Measurements from ENCODE around the gene RAB11FIP4. TPM values are rescaled to one million over a fixed set of nuclear protein-coding genes. Genes with fewer than 3 reads are reported as not detected.

RAB11FIP4 gene
- total RNA-seq, 3 donors from 2014 or later (not counting 1 experiment from before 2014, with no cell fraction given): 81.4 to 121 (median 102) TPM

- Mint-ChIP-seq H3K27me3 (ENCODE audit: low read depth in 2 of 2) (peaks cover 0 to 8% of the 10 kb centered on the region in 2 donors), H3K4me1 (no peaks in the 10 kb centered on the region), H3K36me3 (no peaks in the 10 kb centered on the region), H3K4me3 (no peak overlapping the region), H3K9me3 (no peaks in the 10 kb centered on the region), H3K27ac (no peak overlapping the region)
- Histone ChIP-seq H3K27ac (ENCODE audit: low read length) (no peak overlapping the region), H3K9me3 (ENCODE audit: control insufficient read depth, insufficient read depth, low read length) (no peaks in the 10 kb centered on the region), H3K4me3 (ENCODE audit: low read length) (no peak overlapping the region), H3K36me3 (ENCODE audit: control insufficient read depth, insufficient read depth, low read length) (no peaks in the 10 kb centered on the region), H3K27me3 (ENCODE audit: control insufficient read depth, insufficient read depth, low read length) (no peaks in the 10 kb centered on the region), H3K4me1 (ENCODE audit: control insufficient read depth, insufficient read depth, low read length) (peaks cover 9% of the 10 kb centered on the region)
- 86% methylated on average over 4 of the region's 5 CpGs for WGBS (ENCODE audit: insufficient coverage)
- TF ChIP-seq, protein P1, sequence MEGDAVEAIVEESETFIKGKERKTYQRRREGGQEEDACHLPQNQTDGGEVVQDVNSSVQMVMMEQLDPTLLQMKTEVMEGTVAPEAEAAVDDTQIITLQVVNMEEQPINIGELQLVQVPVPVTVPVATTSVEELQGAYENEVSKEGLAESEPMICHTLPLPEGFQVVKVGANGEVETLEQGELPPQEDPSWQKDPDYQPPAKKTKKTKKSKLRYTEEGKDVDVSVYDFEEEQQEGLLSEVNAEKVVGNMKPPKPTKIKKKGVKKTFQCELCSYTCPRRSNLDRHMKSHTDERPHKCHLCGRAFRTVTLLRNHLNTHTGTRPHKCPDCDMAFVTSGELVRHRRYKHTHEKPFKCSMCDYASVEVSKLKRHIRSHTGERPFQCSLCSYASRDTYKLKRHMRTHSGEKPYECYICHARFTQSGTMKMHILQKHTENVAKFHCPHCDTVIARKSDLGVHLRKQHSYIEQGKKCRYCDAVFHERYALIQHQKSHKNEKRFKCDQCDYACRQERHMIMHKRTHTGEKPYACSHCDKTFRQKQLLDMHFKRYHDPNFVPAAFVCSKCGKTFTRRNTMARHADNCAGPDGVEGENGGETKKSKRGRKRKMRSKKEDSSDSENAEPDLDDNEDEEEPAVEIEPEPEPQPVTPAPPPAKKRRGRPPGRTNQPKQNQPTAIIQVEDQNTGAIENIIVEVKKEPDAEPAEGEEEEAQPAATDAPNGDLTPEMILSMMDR (IDR thresholded peaks at IDR 0.05): no peak
- ATAC-seq: no peak
- DNase-seq: no peak
- intact Hi-C loops (cut with micrococcal nuclease): no loop called here
Observed at GRCh38 chr17:31448467-31449077, 57.1 kb downstream of the RAB11FIP4 start.

- Histone ChIP-seq H3K36me3 (ENCODE audit: control insufficient read depth, insufficient read depth, low read length) (no peaks in the 10 kb centered on the region), H3K9me3 (ENCODE audit: control insufficient read depth, insufficient read depth, low read length) (no peaks in the 10 kb centered on the region), H3K27ac (ENCODE audit: low read length) (no peak overlapping the region), H3K27me3 (ENCODE audit: control insufficient read depth, insufficient read depth, low read length) (no peaks in the 10 kb centered on the region), H3K4me1 (ENCODE audit: control insufficient read depth, insufficient read depth, low read length) (peaks cover 9% of the 10 kb centered on the region), H3K4me3 (ENCODE audit: low read length) (no peak overlapping the region)
- DNase-seq: no peak
- WGBS (ENCODE audit: insufficient coverage): 95% methylated on average over 7 of the region's 7 CpGs
- Mint-ChIP-seq H3K4me3 (no peak overlapping the region), H3K36me3 (no peaks in the 10 kb centered on the region), H3K9me3 (no peaks in the 10 kb centered on the region), H3K27me3 (ENCODE audit: low read depth in 2 of 2) (peaks cover 0 to 8% of the 10 kb centered on the region in 2 donors), H3K27ac (no peak overlapping the region), H3K4me1 (no peaks in the 10 kb centered on the region)
- ATAC-seq: no peak
- TF ChIP-seq, protein P1 (IDR thresholded peaks at IDR 0.05): no peak
- intact Hi-C loops (cut with micrococcal nuclease): no loop called here
Observed at GRCh38 chr17:31449111-31449510, 57.6 kb downstream of the RAB11FIP4 start.

- TF ChIP-seq, protein P1 (IDR thresholded peaks at IDR 0.05): no peak
- H3K4me1 Mint-ChIP-seq: no peaks in the 10 kb centered on the region
- ATAC-seq (no peak), DNase-seq (no peak)
- H3K36me3 ChIP-seq (ENCODE audit: control insufficient read depth, insufficient read depth, low read length): no peaks in the 10 kb centered on the region
- 74% methylated on average over 1 of the region's 3 CpGs for WGBS (ENCODE audit: insufficient coverage)
- no peaks in the 10 kb centered on the region for H3K9me3 ChIP-seq (ENCODE audit: control insufficient read depth, insufficient read depth, low read length)
- H3K4me3 ChIP-seq (ENCODE audit: low read length): no peak overlapping the region
- peaks cover 0 to 8% of the 10 kb centered on the region in 2 donors for H3K27me3 Mint-ChIP-seq (ENCODE audit: low read depth in 2 of 2)
- no peaks in the 10 kb centered on the region for H3K27me3 ChIP-seq (ENCODE audit: control insufficient read depth, insufficient read depth, low read length)
- no peaks in the 10 kb centered on the region for H3K36me3 Mint-ChIP-seq
- H3K27ac ChIP-seq (ENCODE audit: low read length): no peak overlapping the region
- intact Hi-C loops (cut with micrococcal nuclease): no loop called here
- H3K9me3 Mint-ChIP-seq: no peaks in the 10 kb centered on the region
- H3K4me3 Mint-ChIP-seq: no peak overlapping the region
- H3K27ac Mint-ChIP-seq: no peak overlapping the region
- H3K4me1 ChIP-seq (ENCODE audit: control insufficient read depth, insufficient read depth, low read length): peaks cover 9% of the 10 kb centered on the region
Observed at GRCh38 chr17:31449746-31450145, 58.3 kb downstream of the RAB11FIP4 start.

DNA sequence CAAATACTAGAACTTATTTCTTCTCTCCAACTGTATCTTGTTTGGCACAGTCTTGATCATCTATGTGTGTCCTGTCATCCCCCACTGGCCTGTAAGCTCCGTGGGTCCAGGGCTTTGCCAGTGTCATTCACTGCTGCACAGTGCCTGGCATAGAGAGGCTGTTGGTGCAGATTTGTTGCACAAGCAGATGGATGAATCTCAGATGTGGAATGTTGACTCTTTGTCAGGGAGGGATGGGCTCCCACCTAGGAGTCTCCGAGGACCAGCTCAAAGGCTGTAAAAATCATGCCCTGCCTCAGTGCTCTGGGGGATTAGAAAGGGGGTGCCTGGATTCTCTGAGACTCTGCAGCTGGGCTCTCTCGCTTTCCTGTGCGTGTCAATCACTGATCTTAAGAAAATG, 60.6 kb downstream of the RAB11FIP4 start:
- Histone ChIP-seq H3K36me3 (ENCODE audit: control insufficient read depth, insufficient read depth, low read length) (no peaks in the 10 kb centered on the region), H3K4me1 (ENCODE audit: control insufficient read depth, insufficient read depth, low read length) (peaks cover 9% of the 10 kb centered on the region), H3K4me3 (ENCODE audit: low read length) (no peak overlapping the region), H3K27me3 (ENCODE audit: control insufficient read depth, insufficient read depth, low read length) (no peaks in the 10 kb centered on the region), H3K9me3 (ENCODE audit: control insufficient read depth, insufficient read depth, low read length) (no peaks in the 10 kb centered on the region), H3K27ac (ENCODE audit: low read length) (no peak overlapping the region)
- 87% methylated on average over 4 of the region's 4 CpGs for WGBS (ENCODE audit: insufficient coverage)
- no peaks in the 10 kb centered on the region for H3K4me1 Mint-ChIP-seq
- peaks cover 0 to 8% of the 10 kb centered on the region in 2 donors for H3K27me3 Mint-ChIP-seq (ENCODE audit: low read depth in 2 of 2)
- no peak for ATAC-seq
- H3K4me3 Mint-ChIP-seq: no peak overlapping the region
- H3K27ac Mint-ChIP-seq: no peak overlapping the region
- TF ChIP-seq, protein P1 (IDR thresholded peaks at IDR 0.05): no peak
- no peaks in the 10 kb centered on the region for H3K9me3 Mint-ChIP-seq
- DNase-seq: no peak
- intact Hi-C loops (cut with micrococcal nuclease): no loop called here
- no peaks in the 10 kb centered on the region for H3K36me3 Mint-ChIP-seq

Data from natural killer cell (primary cell).